Measurements from ENCODE around the gene COPS7A. TPM values are rescaled to one million over a fixed set of nuclear protein-coding genes. Genes with fewer than 3 reads are reported as not detected.
A peak's percentile ranks its signal among the peaks of the same experiment; 100 is the strongest.

The COPS7A gene
- total RNA-seq, 1 donor from 2014 or later: 73.0 TPM

DNA sequence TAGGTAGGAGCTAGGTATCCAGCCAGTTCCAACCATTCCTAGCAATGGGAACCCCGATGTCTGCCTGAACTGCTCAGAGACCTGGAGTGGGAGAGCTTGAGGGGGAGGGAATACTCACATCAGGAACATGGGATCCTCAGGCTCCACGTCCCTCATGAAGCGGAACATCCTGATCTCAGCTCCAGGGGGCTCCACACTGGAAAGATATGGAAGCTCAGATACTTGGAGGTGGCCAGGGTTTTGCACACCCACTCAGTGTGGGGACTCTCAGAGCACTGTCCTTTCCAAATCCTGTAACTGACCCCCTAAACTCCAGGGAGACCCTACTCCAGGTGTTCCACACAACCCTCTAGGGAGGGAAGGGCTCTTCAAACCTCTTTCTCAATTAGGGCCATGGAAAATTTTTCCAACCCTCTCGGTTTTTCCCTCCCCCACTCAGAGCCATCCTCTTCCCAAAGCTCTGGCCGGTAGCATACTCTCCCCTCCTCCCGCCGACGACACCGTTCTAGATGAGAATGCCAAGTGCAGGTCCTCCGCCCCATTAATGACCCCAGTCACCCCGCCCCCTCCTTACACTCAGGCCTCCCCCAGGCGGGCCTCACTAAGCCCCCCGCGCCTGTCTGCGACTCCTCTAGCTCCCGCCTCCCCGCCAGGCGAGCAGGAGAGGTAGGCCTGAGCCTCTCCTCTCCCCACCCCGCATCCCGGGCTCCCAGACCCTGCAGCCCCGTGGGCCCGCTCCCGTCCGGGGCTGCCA, 28.5 kb downstream of the COPS7A start:
- no peaks in the 10 kb centered on the region for H3K27me3 Mint-ChIP-seq (ENCODE audit: unreplicated experiment)
- peak overlapping the region; percentile 99 for H3K27ac Mint-ChIP-seq (ENCODE audit: unreplicated experiment)
- peaks cover 19% of the 10 kb centered on the region for H3K4me1 Mint-ChIP-seq (ENCODE audit: unreplicated experiment)
- TF ChIP-seq, protein P1, sequence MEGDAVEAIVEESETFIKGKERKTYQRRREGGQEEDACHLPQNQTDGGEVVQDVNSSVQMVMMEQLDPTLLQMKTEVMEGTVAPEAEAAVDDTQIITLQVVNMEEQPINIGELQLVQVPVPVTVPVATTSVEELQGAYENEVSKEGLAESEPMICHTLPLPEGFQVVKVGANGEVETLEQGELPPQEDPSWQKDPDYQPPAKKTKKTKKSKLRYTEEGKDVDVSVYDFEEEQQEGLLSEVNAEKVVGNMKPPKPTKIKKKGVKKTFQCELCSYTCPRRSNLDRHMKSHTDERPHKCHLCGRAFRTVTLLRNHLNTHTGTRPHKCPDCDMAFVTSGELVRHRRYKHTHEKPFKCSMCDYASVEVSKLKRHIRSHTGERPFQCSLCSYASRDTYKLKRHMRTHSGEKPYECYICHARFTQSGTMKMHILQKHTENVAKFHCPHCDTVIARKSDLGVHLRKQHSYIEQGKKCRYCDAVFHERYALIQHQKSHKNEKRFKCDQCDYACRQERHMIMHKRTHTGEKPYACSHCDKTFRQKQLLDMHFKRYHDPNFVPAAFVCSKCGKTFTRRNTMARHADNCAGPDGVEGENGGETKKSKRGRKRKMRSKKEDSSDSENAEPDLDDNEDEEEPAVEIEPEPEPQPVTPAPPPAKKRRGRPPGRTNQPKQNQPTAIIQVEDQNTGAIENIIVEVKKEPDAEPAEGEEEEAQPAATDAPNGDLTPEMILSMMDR (IDR thresholded peaks at IDR 0.05): peak; percentile 57
- H3K36me3 Mint-ChIP-seq (ENCODE audit: unreplicated experiment): peaks cover 26% of the 10 kb centered on the region
- no peaks in the 10 kb centered on the region for H3K9me3 Mint-ChIP-seq (ENCODE audit: unreplicated experiment)
- no peak for DNase-seq (ENCODE audit: extremely low spot score, unreplicated experiment)
- peak overlapping the region; percentile 95 for H3K4me3 Mint-ChIP-seq (ENCODE audit: unreplicated experiment)

DNA sequence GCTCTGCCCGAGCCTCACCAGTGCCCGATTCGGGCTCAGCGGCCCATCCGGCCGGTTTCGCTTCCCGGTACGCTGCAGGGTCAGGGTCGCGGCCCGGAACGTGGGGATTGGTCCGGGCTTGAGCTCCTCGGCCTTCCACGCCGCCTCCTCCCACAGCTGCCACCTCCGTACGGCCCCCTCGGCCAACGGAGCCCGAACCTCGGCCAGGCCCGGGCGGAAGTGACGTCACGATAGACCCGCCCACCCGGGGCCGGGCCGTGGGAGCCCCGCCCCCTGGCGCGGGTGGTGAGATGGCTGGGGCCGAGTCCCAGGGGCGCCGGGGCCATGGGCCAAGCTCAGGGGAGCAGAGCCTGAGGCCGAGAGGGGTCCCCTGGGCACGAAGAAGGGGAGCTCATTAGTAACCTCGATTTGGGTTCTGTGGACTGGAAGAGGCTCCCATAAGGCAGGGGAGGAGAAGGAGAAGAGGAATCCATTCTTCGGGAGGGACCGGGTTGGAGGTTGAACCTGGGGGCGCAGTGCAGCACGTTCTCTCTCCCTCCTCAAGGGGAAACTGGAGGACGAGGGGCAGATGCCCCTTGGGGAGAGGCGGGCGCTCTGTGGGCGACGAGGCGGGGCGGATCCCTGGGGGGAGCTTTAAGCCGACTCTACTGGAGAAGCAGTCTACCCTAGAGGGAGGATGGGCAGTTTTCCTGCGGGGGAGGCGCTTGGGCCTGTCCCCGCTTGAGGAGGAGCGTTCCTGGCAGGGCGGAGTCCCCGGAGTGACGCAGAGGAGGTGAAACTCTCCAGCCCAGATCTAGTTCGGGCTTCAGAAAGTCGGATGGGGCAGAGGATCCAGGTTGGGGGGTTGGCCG, 29.3 kb downstream of the COPS7A start, which contains the start of gene MLF2:
TSS of gene MLF2 (minus strand) at position 221 of the 851 bp plus-strand sequence. CDS start 807 bp downstream, outside the sequence.
- H3K27me3 Mint-ChIP-seq (ENCODE audit: unreplicated experiment): no peaks in the 10 kb centered on the region
- peak within 1 kb of the TSS; percentile 99 for H3K27ac Mint-ChIP-seq (ENCODE audit: unreplicated experiment)
- TF ChIP-seq, protein P1 (IDR thresholded peaks at IDR 0.05): peak; percentile 96
- peak; percentile 99 for DNase-seq (ENCODE audit: extremely low spot score, unreplicated experiment)
- H3K36me3 Mint-ChIP-seq (ENCODE audit: unreplicated experiment): peaks cover 18% of the 10 kb centered on the region
- peak within 1 kb of the TSS; percentile 95 for H3K4me3 Mint-ChIP-seq (ENCODE audit: unreplicated experiment)
- peaks cover 20% of the 10 kb centered on the region for H3K4me1 Mint-ChIP-seq (ENCODE audit: unreplicated experiment)
- no peaks in the 10 kb centered on the region for H3K9me3 Mint-ChIP-seq (ENCODE audit: unreplicated experiment)

- H3K36me3 Mint-ChIP-seq (ENCODE audit: unreplicated experiment): peaks cover 14% of the 10 kb centered on the region
- no peak for DNase-seq (ENCODE audit: extremely low spot score, unreplicated experiment)
- H3K4me1 Mint-ChIP-seq (ENCODE audit: unreplicated experiment): peaks cover 20% of the 10 kb centered on the region
- H3K9me3 Mint-ChIP-seq (ENCODE audit: unreplicated experiment): no peaks in the 10 kb centered on the region
- H3K27ac Mint-ChIP-seq (ENCODE audit: unreplicated experiment): peak overlapping the region; percentile 99
- no peaks in the 10 kb centered on the region for H3K27me3 Mint-ChIP-seq (ENCODE audit: unreplicated experiment)
- TF ChIP-seq, protein P1 (IDR thresholded peaks at IDR 0.05): no peak
- peak overlapping the region; percentile 95 for H3K4me3 Mint-ChIP-seq (ENCODE audit: unreplicated experiment)
These were observed 30.0 kb downstream of the COPS7A start for GRCh38 chr12:6753772-6754356.

DNA sequence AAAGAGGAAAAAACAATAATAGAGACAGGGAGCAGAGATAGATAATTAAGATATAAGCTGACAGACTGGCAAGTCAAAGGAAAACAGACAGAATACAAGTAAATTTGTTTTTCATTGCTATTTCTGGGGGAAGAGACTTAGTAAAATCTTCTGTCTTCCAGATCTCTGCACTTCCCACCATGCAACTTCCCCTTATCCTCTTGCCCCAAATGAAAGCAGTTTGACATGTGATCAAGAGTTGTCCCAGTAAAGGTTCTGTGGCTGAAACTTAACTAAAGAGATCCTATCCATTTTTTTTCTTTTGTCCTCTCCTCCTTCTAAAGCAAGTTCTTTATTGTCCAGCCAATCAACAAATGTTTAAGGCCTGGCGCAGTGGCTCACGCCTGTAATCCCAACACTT, 30.6 kb downstream of the COPS7A start:
- no peak for DNase-seq (ENCODE audit: extremely low spot score, unreplicated experiment)
- Mint-ChIP-seq H3K36me3 (ENCODE audit: unreplicated experiment) (peaks cover 9% of the 10 kb centered on the region), H3K4me1 (ENCODE audit: unreplicated experiment) (peaks cover 20% of the 10 kb centered on the region), H3K9me3 (ENCODE audit: unreplicated experiment) (no peaks in the 10 kb centered on the region), H3K27me3 (ENCODE audit: unreplicated experiment) (no peaks in the 10 kb centered on the region), H3K4me3 (ENCODE audit: unreplicated experiment) (no peak overlapping the region), H3K27ac (ENCODE audit: unreplicated experiment) (peak overlapping the region; percentile 99)
- TF ChIP-seq, protein P1 (IDR thresholded peaks at IDR 0.05): no peak

All from osteocyte (in vitro differentiated cells).